Fibroblast of skin of right quadriceps (primary cell): ENCODE measurements around the gene OR2L13.
"Not testable (repeated sequence)": the region's sequence is repeated elsewhere in the genome, so short reads cannot be mapped to it uniquely, and the experiment has no call there.

Experiments
- DNase-seq: peaks from one replicate; pipeline ENCODE4 v3.0.0-alpha.2; 2013

OR2L13 gene

GRCh38 chr1:248094884-248095283 lies at the start of gene OR2L13:
TSS of gene OR2L13 (plus strand) at chr1:248095184. CDS start at chr1:248099376, 4,192 bp downstream.
- DNase-seq: no peak

- DNase-seq: no peak
These were observed 49.8 kb upstream of the OR2L13 start for GRCh38 chr1:248045209-248045608.

- DNase-seq: no peak
These were observed 48.4 kb upstream of the OR2L13 start, which contains the start of gene OR2L3 for GRCh38 chr1:248046536-248046935. TSS of gene OR2L3 (plus strand) at chr1:248046836. CDS start at chr1:248060682, 13,846 bp downstream.

- DNase-seq: no peak
These were observed 48.0 kb upstream of the OR2L13 start for GRCh38 chr1:248047008-248047407.

DNA sequence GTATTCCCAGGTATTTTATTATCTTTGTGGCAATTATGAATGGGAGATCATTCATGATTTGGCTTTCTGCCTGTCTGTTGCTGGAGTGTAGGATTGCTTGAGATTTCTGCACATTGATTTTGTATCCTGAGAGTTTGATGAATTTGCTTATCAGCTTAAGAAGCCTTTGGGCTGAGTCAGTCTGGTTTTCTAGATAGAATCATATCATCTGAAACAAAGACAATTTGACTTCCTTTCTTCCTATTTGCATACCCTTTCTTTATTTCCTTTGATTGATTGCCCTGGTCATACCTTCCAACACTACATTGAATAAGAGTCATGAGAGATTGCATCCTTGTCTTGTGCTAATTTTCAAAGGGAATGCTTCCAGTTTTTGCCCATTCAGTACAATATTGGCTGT lies 40.3 kb upstream of the OR2L13 start:
- no peak for DNase-seq

- no peak for DNase-seq
These were observed 39.7 kb upstream of the OR2L13 start for GRCh38 chr1:248055261-248055660.

DNA sequence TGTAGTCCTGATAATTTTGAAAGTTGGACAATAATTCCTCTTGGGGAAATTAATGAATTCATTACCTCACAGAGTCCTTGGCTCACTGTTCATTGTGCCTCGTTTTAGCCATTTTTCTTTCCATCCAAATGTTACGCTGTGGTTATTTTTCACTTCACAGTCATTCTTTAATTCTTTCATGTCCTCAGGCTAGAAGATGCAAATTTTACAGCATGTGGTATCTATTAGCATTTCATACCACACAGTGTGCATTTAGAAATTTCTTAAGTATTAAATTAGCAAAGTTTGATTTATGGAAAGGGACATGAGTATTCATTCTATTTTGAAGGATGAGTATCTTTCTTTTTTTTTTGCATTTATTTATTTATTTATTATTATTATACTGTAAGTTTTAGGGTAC lies 29.9 kb upstream of the OR2L13 start:
- DNase-seq: no peak

GRCh38 chr1:248065604-248066003 lies 29.4 kb upstream of the OR2L13 start:
- no peak for DNase-seq

DNA sequence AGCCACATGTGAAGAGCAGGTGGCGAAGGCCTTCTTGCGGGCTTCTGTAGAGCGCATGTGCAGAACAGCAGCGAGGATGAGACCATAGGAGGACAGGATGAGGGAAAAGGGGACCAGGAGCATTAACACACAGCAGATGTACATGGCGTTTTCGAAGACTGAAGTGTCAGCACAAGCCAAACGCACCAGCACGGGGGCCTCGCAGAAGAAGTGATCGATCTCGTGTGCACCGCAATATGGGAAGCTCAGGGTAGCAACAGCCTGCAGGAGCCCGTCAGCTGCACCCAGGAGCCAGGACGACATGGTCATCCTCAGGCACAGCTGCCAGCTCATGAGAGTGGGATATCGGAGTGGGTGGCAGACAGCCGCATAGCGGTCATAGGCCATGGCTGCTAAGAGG lies 11.1 kb upstream of the OR2L13 start:
- not testable (repeated sequence) for DNase-seq

- DNase-seq: no peak
These were observed 3.5 kb downstream of the OR2L13 start for GRCh38 chr1:248098529-248098928.

DNA sequence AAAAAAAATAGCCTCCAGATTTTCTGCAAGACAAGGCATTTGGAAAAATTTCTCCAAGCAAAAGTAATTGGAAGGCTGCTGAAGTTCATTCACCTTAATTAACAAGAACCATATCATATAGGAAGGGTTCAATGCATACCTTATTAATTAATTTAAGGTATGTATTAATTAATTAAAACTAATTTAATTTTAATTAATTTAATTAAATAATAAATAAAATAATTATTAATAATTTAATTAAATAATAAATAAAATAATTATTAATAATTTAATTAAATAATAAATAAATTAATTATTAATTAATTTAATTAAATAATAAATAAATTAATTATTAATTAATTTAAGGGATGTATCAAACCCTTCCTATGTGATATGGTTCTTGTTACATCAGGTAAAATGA lies 7.9 kb downstream of the OR2L13 start:
- DNase-seq: no peak

- no peak for DNase-seq
These were observed 16.2 kb downstream of the OR2L13 start for GRCh38 chr1:248111157-248111556.

DNA sequence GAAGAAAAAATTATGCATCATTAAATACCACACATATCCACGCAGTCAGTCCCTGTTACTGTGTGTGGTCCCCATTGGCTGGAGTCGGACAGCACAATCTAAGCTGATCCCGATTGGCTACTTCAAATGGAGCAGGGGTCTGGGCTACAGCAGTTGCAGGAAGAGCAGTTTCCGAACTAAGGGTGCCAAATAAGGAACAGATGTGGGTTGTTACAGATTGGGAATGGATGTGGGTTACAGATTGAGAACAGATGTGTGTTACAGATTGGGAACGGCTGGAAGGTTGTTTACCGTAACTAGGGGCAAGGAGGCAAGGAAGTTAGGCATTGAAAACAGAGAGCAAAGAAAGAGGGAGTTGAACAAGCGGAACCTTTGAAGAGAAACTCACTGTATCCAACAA lies 19.9 kb downstream of the OR2L13 start:
- no peak for DNase-seq

- no peak for DNase-seq
These were observed 32.7 kb downstream of the OR2L13 start for GRCh38 chr1:248127653-248128052.

GRCh38 chr1:248136811-248137210 lies 41.8 kb downstream of the OR2L13 start:
- DNase-seq: no peak

DNA sequence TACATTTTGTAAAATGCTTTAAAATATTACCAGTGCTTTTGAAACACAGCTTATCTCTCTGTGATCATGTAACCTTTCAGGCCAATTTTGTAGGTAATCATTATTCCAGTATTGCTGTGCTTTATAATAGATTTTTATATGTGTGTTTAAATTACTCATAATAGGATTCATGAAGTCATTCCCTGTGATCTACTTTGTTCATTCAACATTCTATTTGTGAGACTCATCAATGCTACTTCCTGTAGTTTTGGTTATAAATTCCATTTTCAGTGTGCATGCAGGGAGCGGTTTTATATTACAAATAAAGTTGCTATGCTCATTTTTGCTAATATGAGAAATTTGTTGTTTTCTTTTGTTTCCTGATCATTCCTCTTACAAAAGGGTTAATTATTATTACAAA lies 45.9 kb downstream of the OR2L13 start:
- DNase-seq: no peak

- DNase-seq: no peak
These were observed 48.3 kb downstream of the OR2L13 start for GRCh38 chr1:248143311-248143710.

- no peak for DNase-seq
These were observed 49.7 kb downstream of the OR2L13 start, which contains the start of gene OR2M5 for GRCh38 chr1:248144513-248145198. TSS of gene OR2M5 (plus strand) at chr1:248145148. CDS start at chr1:248145148, 0 bp downstream.
